ENCODE results near the gene ARMC9.

DNA sequence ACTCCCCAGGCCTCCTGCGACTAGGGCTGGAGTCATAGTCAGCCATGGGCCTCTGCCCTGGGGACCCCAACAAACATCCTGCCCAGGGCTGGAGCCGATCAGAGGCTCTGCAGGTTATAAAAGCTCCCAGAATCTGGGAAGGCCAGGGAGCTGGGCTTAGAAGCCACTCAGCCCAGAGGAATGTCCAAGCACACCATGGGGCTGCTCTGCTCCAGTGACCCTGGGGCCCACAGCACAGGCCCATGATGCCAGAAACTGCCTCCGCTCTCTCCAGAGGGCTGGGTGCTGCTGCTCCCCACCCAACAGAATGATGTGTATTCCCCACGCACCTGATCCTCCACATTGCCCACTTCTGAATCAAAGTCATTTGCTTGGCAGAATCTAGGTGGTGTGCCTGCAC is 88.5 kb downstream of the ARMC9 start:
- TF ChIP-seq CTCF (IDR thresholded peaks at IDR 0.05) (no peak), POLR2A (IDR thresholded peaks at IDR 0.05) (no peak)

Data from uterus (tissue), 2 donors.